Stimulated activated CD4-positive, alpha-beta T cell treated with anti-CD3 and anti-CD28 coated beads, Interleukin-15, amount 100 ng/mL, for 48 hours (primary cell): Measurements from ENCODE around the gene ARL15.

Experiments used
- DNase-seq, 2 donors: peaks; one replicate each; pipeline ENCODE4 v3.0.0-alpha.2; 2020; ENCODE audit warnings: low read depth in 2 of 2

The ARL15 gene

GRCh38 chr5:54285686-54286085 is 24.7 kb downstream of the ARL15 start:
- DNase-seq = no peak

GRCh38 chr5:54284586-54284985 is 25.8 kb downstream of the ARL15 start:
- no peak for DNase-seq

- no peak for DNase-seq
Measured at GRCh38 chr5:54282876-54283275, 27.5 kb downstream of the ARL15 start.

DNA sequence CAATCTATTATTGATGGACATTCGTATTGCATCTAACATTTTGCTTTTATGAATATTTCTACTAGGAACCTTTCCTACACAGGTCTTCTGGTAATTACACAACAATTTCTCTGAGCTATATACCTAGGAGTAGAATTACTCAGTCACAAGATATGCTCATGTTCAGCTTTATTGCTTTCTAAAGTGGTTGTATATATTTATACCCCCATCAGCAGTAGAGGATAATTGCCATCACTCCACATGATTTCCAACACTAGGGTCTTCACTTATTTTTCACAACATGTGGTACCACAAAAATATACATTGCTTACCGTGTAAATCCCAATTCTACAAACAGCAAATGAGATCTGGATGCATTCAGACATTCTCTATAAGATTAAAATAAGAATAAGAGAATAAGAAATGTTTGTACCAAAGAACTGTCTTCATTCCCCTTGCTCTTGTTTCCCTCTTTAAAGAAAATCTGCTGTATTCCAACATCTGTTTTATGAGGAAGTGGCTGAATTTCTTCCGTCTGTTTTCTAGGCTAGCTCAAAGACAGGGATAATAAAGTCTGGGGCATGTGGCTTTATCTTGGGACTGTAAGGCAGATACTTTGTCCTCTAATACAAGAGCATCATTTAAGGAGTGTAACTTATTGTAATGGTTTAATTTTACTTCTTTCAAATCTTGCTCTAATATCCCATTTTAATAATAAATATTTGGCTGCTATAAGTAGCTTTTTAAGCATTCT is 28.2 kb downstream of the ARL15 start:
- DNase-seq = no peak

DNA sequence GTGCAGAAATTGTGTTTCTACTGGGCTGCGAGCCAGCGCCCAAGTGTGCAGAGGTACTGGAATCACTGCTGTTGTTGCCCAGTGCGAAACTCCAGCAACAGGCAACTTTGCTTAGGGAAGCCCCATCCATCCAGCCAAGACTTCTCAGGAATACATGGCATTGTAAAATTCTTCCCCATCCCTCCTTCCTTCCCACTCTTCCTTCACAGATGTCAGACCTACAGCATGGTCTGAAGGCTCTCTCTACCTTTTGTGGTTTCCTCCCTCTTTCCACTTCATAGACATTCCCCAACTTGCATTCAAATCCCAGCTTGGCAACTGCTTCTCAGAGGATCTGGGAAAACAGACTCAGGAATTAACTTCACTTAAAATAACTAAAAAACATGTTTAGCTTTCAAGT is 30.4 kb downstream of the ARL15 start:
- no peak for DNase-seq

DNA sequence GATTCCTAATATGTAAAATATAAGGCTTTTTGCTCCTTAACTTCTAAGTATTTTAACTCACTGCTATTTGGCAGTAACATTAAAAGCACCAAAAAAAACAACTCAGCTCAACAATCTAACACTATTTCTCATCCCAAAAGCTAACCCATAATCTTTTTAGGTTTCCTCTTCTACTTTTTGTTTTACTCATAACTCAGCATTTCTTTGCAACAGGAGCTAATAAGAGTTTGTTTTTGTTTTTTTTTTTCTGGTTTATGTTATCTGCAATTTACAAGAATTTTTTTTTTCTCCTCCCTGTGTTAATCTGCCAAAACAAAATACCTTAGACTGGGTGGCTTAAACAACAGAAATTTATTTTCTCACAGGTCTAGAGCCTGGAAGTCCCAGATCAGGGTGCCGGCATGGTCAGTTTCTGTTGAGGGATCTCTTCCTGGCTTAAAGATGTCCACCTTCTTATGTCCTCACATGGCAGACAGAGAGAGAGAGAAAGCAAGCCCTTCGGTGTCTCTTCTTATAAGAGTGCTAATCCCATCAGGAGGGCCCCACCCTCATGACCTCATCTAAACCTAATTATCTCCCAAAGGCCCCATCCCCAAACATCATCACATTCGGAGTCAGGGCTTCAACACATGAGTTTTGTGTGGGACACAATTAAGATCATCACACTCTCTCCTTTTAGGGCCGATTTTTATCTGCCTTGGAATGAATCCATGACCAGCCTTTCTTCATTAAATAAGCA is 31.2 kb downstream of the ARL15 start:
- no peak for DNase-seq

DNA sequence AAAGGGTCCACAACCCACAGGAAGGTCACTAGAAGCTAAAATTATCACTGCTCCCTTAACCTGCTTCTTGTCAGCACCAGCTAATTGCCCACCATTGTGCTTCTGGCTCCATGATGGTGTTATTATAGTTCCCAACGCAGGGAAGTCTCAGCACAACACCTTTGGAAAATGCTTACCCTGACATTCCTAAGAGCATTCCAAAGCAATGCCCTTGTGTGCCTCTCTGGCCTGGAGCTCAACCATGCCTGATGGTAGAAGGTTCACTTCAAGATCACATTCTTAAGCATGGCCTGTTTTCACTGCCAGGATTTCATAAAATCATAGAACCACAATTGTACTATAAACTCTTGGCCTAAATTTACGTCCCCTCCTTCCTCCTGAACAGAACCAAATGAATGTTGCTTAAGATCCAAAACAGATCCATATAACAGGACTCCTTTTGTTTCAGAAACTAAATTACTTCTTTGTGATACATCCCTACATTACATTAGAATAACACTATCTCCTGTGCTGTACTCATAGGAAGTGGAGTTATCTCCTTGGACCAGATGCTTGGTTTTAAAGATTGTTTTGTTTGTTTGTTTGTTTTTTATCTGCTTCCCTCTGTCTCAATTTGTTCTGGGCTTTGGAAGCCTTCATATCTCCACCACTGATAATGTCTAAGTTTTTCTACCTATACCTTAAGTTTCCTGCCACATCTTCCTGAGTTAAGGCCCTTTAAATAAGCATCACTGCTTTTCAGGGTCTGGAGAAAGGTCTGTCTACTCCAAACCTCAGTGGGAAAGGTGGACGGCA is 32.1 kb downstream of the ARL15 start:
- DNase-seq = no peak

DNA sequence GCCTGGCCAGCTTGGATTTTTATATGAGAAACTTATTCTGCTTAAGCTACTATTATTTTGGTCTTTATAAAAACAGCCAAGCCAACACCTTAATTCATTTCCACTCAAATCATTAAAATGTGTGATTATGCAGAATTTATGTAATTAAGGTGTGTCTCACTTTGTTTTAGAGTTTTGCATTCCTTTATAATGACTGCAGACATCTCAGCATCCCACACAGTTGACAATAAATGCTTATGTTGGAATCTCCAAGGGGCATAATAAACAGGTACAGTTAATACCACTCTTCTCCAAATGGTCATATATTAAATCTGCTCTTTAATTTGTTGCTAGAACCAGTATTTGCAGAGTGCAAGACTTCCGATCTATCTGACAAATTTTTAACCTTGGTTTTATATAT is 34.3 kb downstream of the ARL15 start:
- no peak for DNase-seq

DNA sequence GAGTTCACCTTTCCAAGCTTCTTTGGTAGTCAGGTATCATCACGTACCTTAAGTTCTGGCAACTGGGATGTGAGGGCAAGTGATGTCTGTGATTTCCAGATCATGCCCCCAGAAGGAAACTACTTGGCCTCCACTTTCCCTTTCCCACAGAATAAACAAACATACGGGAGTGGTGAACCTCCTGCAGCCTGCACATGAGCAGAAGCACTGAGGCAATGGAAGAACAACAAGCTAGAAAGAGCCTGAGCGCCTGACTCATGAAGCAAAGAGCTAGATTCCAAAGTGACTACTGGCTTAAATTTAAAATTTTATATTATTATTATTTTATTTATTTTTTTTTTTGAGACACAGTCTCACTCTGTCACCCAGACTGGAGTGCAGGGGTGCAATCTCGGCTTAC is 35.0 kb downstream of the ARL15 start:
- DNase-seq = no peak

GRCh38 chr5:54274944-54275343 is 35.4 kb downstream of the ARL15 start:
- no peak for DNase-seq

GRCh38 chr5:54273715-54274114 is 36.7 kb downstream of the ARL15 start:
- no peak for DNase-seq

- DNase-seq = no peak
Measured at GRCh38 chr5:54272746-54273145, 37.6 kb downstream of the ARL15 start.

DNA sequence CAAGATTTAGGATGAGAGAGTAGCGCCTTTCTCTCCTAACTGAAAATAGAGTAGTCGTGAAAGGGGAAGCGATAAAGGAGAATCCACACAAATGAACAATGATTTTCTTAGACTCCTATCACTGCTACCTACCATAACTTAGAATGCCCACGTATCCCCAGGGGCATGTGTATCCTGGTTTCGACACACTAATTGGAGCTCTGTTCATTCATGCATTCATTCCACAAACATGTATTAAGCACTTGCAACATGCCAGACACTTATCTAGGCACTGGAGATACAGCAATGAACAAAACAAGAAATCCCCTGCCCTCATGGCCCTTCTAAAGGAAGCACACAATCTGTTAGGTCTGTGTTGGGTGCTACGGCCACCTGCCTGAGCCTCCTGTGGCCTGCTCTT is 40.0 kb downstream of the ARL15 start:
- no peak for DNase-seq

DNA sequence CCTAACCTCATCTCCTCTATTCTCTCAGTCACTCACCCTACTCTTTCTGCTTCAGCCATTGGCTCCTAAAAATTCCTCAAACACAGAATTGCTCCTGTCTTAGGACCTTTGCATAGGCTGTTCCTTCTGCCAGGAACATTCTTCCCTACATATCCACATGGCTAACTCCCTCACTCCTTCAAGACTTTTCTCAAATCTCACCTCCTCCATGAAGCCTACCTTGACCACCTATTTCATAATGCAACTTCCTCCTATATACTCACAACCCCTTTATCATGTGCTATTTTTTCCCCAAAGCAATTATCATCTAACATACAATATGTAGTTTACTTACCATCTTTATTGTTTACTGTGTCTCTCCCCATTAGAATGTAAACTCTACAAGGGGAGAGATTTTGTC is 45.8 kb downstream of the ARL15 start:
- no peak for DNase-seq

DNA sequence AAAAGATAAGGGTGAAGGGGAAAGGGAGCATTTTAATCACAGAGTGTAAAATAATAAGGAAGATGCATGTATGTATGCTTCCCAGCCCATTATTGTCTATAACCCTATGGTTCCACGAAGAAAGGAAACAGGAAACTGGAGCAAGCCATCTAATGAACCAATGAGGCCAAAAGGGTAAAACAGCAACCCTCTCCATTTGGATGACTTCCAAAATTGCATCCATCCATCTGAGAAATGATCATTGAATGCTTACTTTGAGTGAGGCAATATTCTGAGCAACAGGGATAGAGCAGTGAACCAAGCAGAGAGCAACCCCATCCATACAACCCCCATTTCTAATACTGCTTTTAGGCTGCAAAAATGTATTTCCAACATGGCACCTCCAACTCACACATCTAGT is 46.9 kb downstream of the ARL15 start:
- DNase-seq = no peak

DNA sequence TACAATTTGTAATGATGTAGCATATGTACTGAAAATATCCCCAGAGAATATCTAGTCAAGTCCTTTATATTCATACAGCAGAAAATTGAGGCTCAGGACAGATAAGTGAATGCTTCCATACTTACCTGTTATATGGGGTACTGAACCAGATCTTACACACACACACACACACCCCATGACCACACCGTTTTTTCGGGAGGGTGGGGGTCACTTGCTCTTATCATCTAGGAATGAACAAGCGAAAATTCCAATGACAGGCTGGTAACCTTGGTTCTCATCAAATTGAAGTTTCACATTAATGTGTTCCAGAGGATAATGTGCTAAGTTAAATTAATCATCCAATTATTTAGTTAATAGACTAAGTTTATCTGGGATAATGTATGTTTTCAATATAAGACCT is 48.8 kb downstream of the ARL15 start:
- no peak for DNase-seq

- no peak for DNase-seq
Measured at GRCh38 chr5:54259981-54260380, 50.4 kb downstream of the ARL15 start.

GRCh38 chr5:54259090-54259489 is 51.3 kb downstream of the ARL15 start:
- no peak for DNase-seq

- no peak for DNase-seq
Measured at GRCh38 chr5:54257366-54258118, 52.8 kb downstream of the ARL15 start.

DNA sequence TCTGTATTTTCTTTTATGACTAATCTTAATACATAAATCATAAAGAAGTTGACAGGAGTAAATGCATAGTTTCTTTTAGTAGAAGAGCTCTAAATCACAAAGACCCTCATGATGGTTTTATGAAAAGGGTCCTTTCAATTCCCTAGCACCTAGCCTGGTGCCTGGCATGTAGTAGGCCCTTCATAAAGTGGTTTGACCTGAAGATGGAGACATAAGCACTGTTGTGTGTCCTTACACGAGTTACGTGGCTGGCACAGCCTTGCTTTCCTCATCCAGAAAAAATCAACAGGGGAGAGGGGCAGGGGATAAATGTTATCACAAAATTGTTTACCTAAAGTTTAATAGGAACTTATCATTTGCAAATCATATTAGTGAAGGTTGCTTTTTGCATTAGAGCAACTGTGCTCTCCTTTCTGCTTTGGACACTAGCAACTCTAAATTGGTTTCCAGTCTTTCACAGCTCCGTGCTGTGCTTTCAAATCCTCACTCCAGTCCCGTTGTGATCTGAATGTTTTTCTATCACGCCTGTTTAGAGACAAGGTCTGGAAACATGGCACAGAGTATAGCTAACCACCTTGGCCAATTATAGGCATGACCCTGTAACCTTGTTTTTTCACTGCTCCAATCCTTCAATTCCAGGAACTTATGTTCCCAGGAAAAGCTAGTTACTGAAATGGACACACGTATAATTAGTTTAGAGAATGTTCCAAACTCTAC is 55.7 kb downstream of the ARL15 start:
- DNase-seq = no peak

- DNase-seq = no peak
Measured at GRCh38 chr5:54251981-54252380, 58.4 kb downstream of the ARL15 start.
